ENCODE data around the gene MSI1. TPM values are rescaled to one million over a fixed set of nuclear protein-coding genes. Genes with fewer than 3 reads are reported as not detected.

The MSI1 gene
- total and polyA plus RNA-seq, 5 donors from 2014 or later = not detected

GRCh38 chr12:120406069-120406468 is 37.1 kb upstream of the MSI1 start:
- no peak for DNase-seq
- no peaks in the 10 kb centered on the region for H3K27me3 ChIP-seq (ENCODE audit: control insufficient read depth, insufficient read depth, low read length)
- no peak overlapping the region for H3K4me3 Mint-ChIP-seq
- H3K36me3 Mint-ChIP-seq = no peaks in the 10 kb centered on the region
- H3K27me3 Mint-ChIP-seq = peaks cover 13% of the 10 kb centered on the region
- no peak overlapping the region for H3K27ac ChIP-seq (ENCODE audit: insufficient read depth, low read length, poor library complexity, severe bottlenecking)
- no peaks in the 10 kb centered on the region for H3K36me3 ChIP-seq (ENCODE audit: control insufficient read depth, insufficient read depth, low read length)
- no peak overlapping the region for H3K4me3 ChIP-seq (ENCODE audit: low read depth, low read length)
- ATAC-seq (ENCODE audit: low read depth in 2 of 2) = no peak
- peaks cover 0 to 5% (median 2%) of the 10 kb centered on the region in 4 donors for H3K4me1 Mint-ChIP-seq
- H3K27ac Mint-ChIP-seq = no peak overlapping the region
- no peaks in the 10 kb centered on the region for H3K4me1 ChIP-seq (ENCODE audit: control insufficient read depth, insufficient read depth, low read length, poor library complexity, severe bottlenecking)
- peaks cover 0 to 2% of the 10 kb centered on the region in 2 experiments for H3K9me3 ChIP-seq (ENCODE audit: control insufficient read depth in 2 of 2, low read length in 2 of 2)
- H3K9me3 Mint-ChIP-seq = peaks cover 0 to 2% (median 0%) of the 10 kb centered on the region in 7 donors

GRCh38 chr12:120404271-120404670 is 35.3 kb upstream of the MSI1 start:
- ATAC-seq (ENCODE audit: low read depth in 2 of 2) (no peak), DNase-seq (peak in 1 of 3 donors; percentile 63)
- Histone ChIP-seq H3K9me3 (ENCODE audit: control insufficient read depth in 2 of 2, low read length in 2 of 2) (peaks cover 0 to 2% of the 10 kb centered on the region in 2 experiments), H3K4me1 (ENCODE audit: control insufficient read depth, insufficient read depth, low read length, poor library complexity, severe bottlenecking) (no peaks in the 10 kb centered on the region), H3K36me3 (ENCODE audit: control insufficient read depth, insufficient read depth, low read length) (no peaks in the 10 kb centered on the region), H3K4me3 (ENCODE audit: low read depth, low read length) (no peak overlapping the region), H3K27me3 (ENCODE audit: control insufficient read depth, insufficient read depth, low read length) (peaks cover 3% of the 10 kb centered on the region), H3K27ac (ENCODE audit: insufficient read depth, low read length, poor library complexity, severe bottlenecking) (no peak overlapping the region)
- Mint-ChIP-seq H3K36me3 (no peaks in the 10 kb centered on the region), H3K9me3 (peaks cover 0 to 2% (median 0%) of the 10 kb centered on the region in 7 donors), H3K27ac (no peak overlapping the region), H3K4me3 (peak overlapping the region in 1 of 4 donors; percentile 43), H3K4me1 (peaks cover 0 to 6% (median 4%) of the 10 kb centered on the region in 4 donors), H3K27me3 (peaks cover 13% of the 10 kb centered on the region)

- no peak overlapping the region for H3K4me3 ChIP-seq (ENCODE audit: low read depth, low read length)
- peaks cover 17% of the 10 kb centered on the region for H3K27me3 Mint-ChIP-seq
- H3K4me1 Mint-ChIP-seq = peaks cover 0 to 6% (median 4%) of the 10 kb centered on the region in 4 donors
- H3K27ac ChIP-seq (ENCODE audit: insufficient read depth, low read length, poor library complexity, severe bottlenecking) = no peak overlapping the region
- no peaks in the 10 kb centered on the region for H3K36me3 Mint-ChIP-seq
- H3K9me3 ChIP-seq (ENCODE audit: control insufficient read depth in 2 of 2, low read length in 2 of 2) = peaks cover 0 to 2% of the 10 kb centered on the region in 2 experiments
- ATAC-seq (ENCODE audit: low read depth in 2 of 2) (no peak), DNase-seq (no peak)
- no peak overlapping the region for H3K27ac Mint-ChIP-seq
- H3K36me3 ChIP-seq (ENCODE audit: control insufficient read depth, insufficient read depth, low read length) = no peaks in the 10 kb centered on the region
- H3K4me1 ChIP-seq (ENCODE audit: control insufficient read depth, insufficient read depth, low read length, poor library complexity, severe bottlenecking) = no peaks in the 10 kb centered on the region
- no peak overlapping the region for H3K4me3 Mint-ChIP-seq
- H3K9me3 Mint-ChIP-seq = peaks cover 0 to 2% (median 0%) of the 10 kb centered on the region in 7 donors
- H3K27me3 ChIP-seq (ENCODE audit: control insufficient read depth, insufficient read depth, low read length) = peaks cover 3% of the 10 kb centered on the region
Observed at GRCh38 chr12:120403869-120404268, 34.9 kb upstream of the MSI1 start.

- Histone ChIP-seq H3K27me3 (ENCODE audit: control insufficient read depth, insufficient read depth, low read length) (peaks cover 6% of the 10 kb centered on the region), H3K9me3 (ENCODE audit: control insufficient read depth in 2 of 2, low read length in 2 of 2) (peaks cover 0 to 2% of the 10 kb centered on the region in 2 experiments), H3K27ac (ENCODE audit: insufficient read depth, low read length, poor library complexity, severe bottlenecking) (no peak overlapping the region), H3K4me1 (ENCODE audit: control insufficient read depth, insufficient read depth, low read length, poor library complexity, severe bottlenecking) (no peaks in the 10 kb centered on the region), H3K36me3 (ENCODE audit: control insufficient read depth, insufficient read depth, low read length) (no peaks in the 10 kb centered on the region), H3K4me3 (ENCODE audit: low read depth, low read length) (no peak overlapping the region)
- no peak overlapping the region for H3K27ac Mint-ChIP-seq
- DNase-seq = no peak
- no peak for ATAC-seq (ENCODE audit: low read depth in 2 of 2)
- H3K36me3 Mint-ChIP-seq = no peaks in the 10 kb centered on the region
- peaks cover 17% of the 10 kb centered on the region for H3K27me3 Mint-ChIP-seq
- H3K4me3 Mint-ChIP-seq = no peak overlapping the region
- H3K4me1 Mint-ChIP-seq = peaks cover 0 to 6% (median 4%) of the 10 kb centered on the region in 4 donors
- H3K9me3 Mint-ChIP-seq = peaks cover 0 to 2% (median 0%) of the 10 kb centered on the region in 7 donors
Observed at GRCh38 chr12:120402217-120402616, 33.3 kb upstream of the MSI1 start.

GRCh38 chr12:120399531-120399930 is 30.6 kb upstream of the MSI1 start:
- peaks cover 12% of the 10 kb centered on the region for H3K27me3 Mint-ChIP-seq
- no peak overlapping the region for H3K4me3 Mint-ChIP-seq
- Histone ChIP-seq H3K27ac (ENCODE audit: insufficient read depth, low read length, poor library complexity, severe bottlenecking) (no peak overlapping the region), H3K4me3 (ENCODE audit: low read depth, low read length) (no peak overlapping the region), H3K9me3 (ENCODE audit: control insufficient read depth in 2 of 2, low read length in 2 of 2) (peaks cover 0 to 2% of the 10 kb centered on the region in 2 experiments), H3K27me3 (ENCODE audit: control insufficient read depth, insufficient read depth, low read length) (peaks cover 6% of the 10 kb centered on the region), H3K36me3 (ENCODE audit: control insufficient read depth, insufficient read depth, low read length) (no peaks in the 10 kb centered on the region), H3K4me1 (ENCODE audit: control insufficient read depth, insufficient read depth, low read length, poor library complexity, severe bottlenecking) (peaks cover 3% of the 10 kb centered on the region)
- peaks cover 0 to 6% (median 5%) of the 10 kb centered on the region in 4 donors for H3K4me1 Mint-ChIP-seq
- DNase-seq (no peak), ATAC-seq (ENCODE audit: low read depth in 2 of 2) (no peak)
- no peak overlapping the region for H3K27ac Mint-ChIP-seq
- no peaks in the 10 kb centered on the region for H3K36me3 Mint-ChIP-seq
- H3K9me3 Mint-ChIP-seq = peaks cover 0 to 2% (median 0%) of the 10 kb centered on the region in 7 donors

GRCh38 chr12:120397824-120398540 is 29.0 kb upstream of the MSI1 start:
- Histone ChIP-seq H3K36me3 (ENCODE audit: control insufficient read depth, insufficient read depth, low read length) (no peaks in the 10 kb centered on the region), H3K9me3 (ENCODE audit: control insufficient read depth in 2 of 2, low read length in 2 of 2) (no peaks in the 10 kb centered on the region), H3K4me1 (ENCODE audit: control insufficient read depth, insufficient read depth, low read length, poor library complexity, severe bottlenecking) (peaks cover 4% of the 10 kb centered on the region), H3K4me3 (ENCODE audit: low read depth, low read length) (no peak overlapping the region), H3K27ac (ENCODE audit: insufficient read depth, low read length, poor library complexity, severe bottlenecking) (no peak overlapping the region), H3K27me3 (ENCODE audit: control insufficient read depth, insufficient read depth, low read length) (peaks cover 6% of the 10 kb centered on the region)
- Mint-ChIP-seq H3K27ac (no peak overlapping the region), H3K27me3 (peaks cover 10% of the 10 kb centered on the region), H3K9me3 (no peaks in the 10 kb centered on the region), H3K4me3 (no peak overlapping the region), H3K36me3 (no peaks in the 10 kb centered on the region), H3K4me1 (peaks cover 0 to 4% (median 1%) of the 10 kb centered on the region in 4 donors)
- DNase-seq (no peak), ATAC-seq (ENCODE audit: low read depth in 2 of 2) (no peak)

- H3K27ac ChIP-seq (ENCODE audit: insufficient read depth, low read length, poor library complexity, severe bottlenecking) = no peak overlapping the region
- H3K4me1 Mint-ChIP-seq = peaks cover 0 to 3% (median 1%) of the 10 kb centered on the region in 4 donors
- peaks cover 4% of the 10 kb centered on the region for H3K4me1 ChIP-seq (ENCODE audit: control insufficient read depth, insufficient read depth, low read length, poor library complexity, severe bottlenecking)
- H3K36me3 ChIP-seq (ENCODE audit: control insufficient read depth, insufficient read depth, low read length) = no peaks in the 10 kb centered on the region
- no peak for ATAC-seq (ENCODE audit: low read depth in 2 of 2)
- no peak overlapping the region for H3K4me3 ChIP-seq (ENCODE audit: low read depth, low read length)
- H3K27me3 ChIP-seq (ENCODE audit: control insufficient read depth, insufficient read depth, low read length) = peaks cover 4% of the 10 kb centered on the region
- H3K27me3 Mint-ChIP-seq = peaks cover 10% of the 10 kb centered on the region
- H3K27ac Mint-ChIP-seq = no peak overlapping the region
- H3K9me3 Mint-ChIP-seq = no peaks in the 10 kb centered on the region
- peak overlapping the region in 1 of 4 donors; percentile 38 for H3K4me3 Mint-ChIP-seq
- H3K9me3 ChIP-seq (ENCODE audit: control insufficient read depth in 2 of 2, low read length in 2 of 2) = no peaks in the 10 kb centered on the region
- no peak for DNase-seq
- H3K36me3 Mint-ChIP-seq = no peaks in the 10 kb centered on the region
Observed at GRCh38 chr12:120394483-120395367, 25.8 kb upstream of the MSI1 start.
